Hepatocyte (in vitro differentiated cells): ENCODE measurements around the gene CTNNA3.

Source experiments
- CTCF ChIP-seq: fragments of 200-600 bp; sonication (generic); IDR thresholded peaks from 2 replicates; pipeline ENCODE4 v1.5.1; 2016; ENCODE audit warnings: antibody characterized with exemption, mild to moderate bottlenecking; ENCODE audit not compliant: poor library complexity
- EZH2phosphoT487 ChIP-seq: fragments of 200-600 bp; sonication (generic); IDR thresholded peaks from one replicate; pipeline ENCODE4 v1.6.1; 2018; ENCODE audit warnings: antibody characterized with exemption, mild to moderate bottlenecking, low read depth, moderate library complexity; ENCODE audit not compliant: unreplicated experiment, severe bottlenecking

GRCh38 chr10:66654861-66655260 lies 1041.1 kb downstream of the CTNNA3 start:
- no peak for TF ChIP-seq CTCF
- no peak for TF ChIP-seq EZH2phosphoT487
